ENCODE data around the gene PARPBP. TPM values are rescaled to one million over a fixed set of nuclear protein-coding genes. Genes with fewer than 3 reads are reported as not detected.
A peak's percentile ranks its signal among the peaks of the same experiment; 100 is the strongest.
"Not testable (repeated sequence)": the region's sequence is repeated elsewhere in the genome, so short reads cannot be mapped to it uniquely, and the experiment has no call there.

PARPBP gene
- 1 to 10 TPM; 2.3 to 3.0 (median 2.6) TPM for polyA plus RNA-seq (ENCODE audit: low read depth in 6 of 6)

DNA sequence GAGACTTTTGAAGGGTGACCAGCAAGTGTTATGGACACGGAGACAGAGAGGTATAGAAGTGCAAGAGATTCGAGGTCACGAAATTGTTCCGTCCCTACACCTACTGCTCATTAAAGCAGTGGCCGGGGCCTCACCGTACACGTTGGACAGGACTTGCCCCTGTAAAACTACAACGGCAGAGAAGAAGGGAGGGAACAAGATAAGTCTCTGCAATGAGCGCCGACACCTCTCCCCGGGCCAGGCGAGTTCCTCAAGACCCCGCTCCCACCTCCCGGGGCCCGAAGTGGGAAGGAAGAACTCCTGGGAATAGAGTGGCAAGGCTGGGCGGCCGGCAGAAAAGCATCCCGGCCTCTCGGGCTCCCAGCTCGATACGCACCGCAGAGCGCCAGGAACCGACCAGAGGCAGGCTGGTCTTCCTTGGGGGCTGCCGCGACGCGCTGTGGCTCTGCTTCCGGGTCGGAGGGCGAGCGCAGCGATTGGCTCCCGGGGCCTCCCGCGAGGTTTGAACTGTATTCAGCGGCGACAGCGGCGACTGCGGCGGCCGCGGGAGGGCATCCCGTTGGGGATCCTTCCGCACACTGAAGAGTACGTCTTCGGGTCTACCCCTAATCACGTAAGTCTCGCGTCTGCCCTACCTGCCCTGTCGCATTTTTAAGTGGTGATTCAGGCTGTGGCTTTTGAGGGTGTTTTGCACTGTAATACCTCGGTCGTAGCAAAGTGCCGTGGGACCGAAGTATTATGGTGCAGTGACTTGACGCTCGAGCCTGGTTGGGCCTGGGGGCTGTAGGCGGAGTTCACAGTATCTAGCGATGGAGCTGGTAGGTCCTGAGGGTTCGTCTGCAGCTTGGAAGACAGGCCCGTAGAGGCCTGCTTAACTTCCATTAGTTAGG is at the start of gene PARPBP, which contains the start of gene NUP37:
PARPBP (plus strand) TSS at position 510 of the 890 bp plus-strand sequence. CDS start 3,706 bp downstream, outside the sequence.
NUP37 (minus strand) TSS at position 441 of the 890 bp plus-strand sequence. CDS start 1,596 bp downstream, outside the sequence.
- Mint-ChIP-seq H3K36me3 (peaks cover 0 to 6% of the 10 kb centered on the region in 2 donors), H3K4me3 (peak within 1 kb of the TSS; percentile 87 to 97 (median 96)), H3K4me1 (peaks cover 9 to 22% (median 19%) of the 10 kb centered on the region in 3 donors), H3K27ac (peak within 1 kb of the TSS; percentile 91 to 98 (median 94)), H3K9me3 (no peaks in the 10 kb centered on the region), H3K27me3 (no peaks in the 10 kb centered on the region)
- peak; percentile 88 for DNase-seq
- ATAC-seq (ENCODE audit: low read depth in 2 of 2) = peak; percentile 98

GRCh38 chr12:102072092-102072491 is 47.9 kb upstream of the PARPBP start:
- H3K4me3 Mint-ChIP-seq; H3K4me1 Mint-ChIP-seq; H3K36me3 Mint-ChIP-seq; ATAC-seq (ENCODE audit: low read depth in 2 of 2); H3K9me3 Mint-ChIP-seq; DNase-seq; H3K27me3 Mint-ChIP-seq: not testable (repeated sequence)
- H3K27ac Mint-ChIP-seq = peak overlapping the region in 1 of 6 donors; percentile 9

DNA sequence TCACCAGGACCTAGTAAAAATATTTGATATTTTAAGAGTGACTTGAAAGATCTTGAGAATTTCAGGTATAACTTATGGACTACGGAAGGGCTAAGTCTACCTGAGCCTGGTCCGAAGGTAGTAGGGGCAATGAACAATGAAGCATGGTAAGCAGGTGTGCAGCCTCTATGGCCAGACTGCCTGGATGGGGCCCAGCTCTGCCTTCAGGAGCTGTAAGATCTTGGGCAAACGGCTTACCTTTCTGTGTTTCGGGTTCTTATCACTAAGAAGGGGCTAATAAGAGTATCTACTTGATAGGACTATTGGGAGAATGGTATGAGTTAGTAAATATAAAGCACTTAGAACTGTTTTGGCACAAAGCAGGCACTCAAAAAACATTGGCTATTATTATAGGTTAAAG is 39.1 kb upstream of the PARPBP start:
- H3K27ac Mint-ChIP-seq = peak overlapping the region in 2 of 6 donors; percentile 38 to 67
- DNase-seq = no peak
- H3K4me3 Mint-ChIP-seq = no peak overlapping the region
- no peak for ATAC-seq (ENCODE audit: low read depth in 2 of 2)
- no peaks in the 10 kb centered on the region for H3K4me1 Mint-ChIP-seq
- no peaks in the 10 kb centered on the region for H3K27me3 Mint-ChIP-seq
- peaks cover 26 to 32% of the 10 kb centered on the region in 2 donors for H3K36me3 Mint-ChIP-seq
- H3K9me3 Mint-ChIP-seq = no peaks in the 10 kb centered on the region

DNA sequence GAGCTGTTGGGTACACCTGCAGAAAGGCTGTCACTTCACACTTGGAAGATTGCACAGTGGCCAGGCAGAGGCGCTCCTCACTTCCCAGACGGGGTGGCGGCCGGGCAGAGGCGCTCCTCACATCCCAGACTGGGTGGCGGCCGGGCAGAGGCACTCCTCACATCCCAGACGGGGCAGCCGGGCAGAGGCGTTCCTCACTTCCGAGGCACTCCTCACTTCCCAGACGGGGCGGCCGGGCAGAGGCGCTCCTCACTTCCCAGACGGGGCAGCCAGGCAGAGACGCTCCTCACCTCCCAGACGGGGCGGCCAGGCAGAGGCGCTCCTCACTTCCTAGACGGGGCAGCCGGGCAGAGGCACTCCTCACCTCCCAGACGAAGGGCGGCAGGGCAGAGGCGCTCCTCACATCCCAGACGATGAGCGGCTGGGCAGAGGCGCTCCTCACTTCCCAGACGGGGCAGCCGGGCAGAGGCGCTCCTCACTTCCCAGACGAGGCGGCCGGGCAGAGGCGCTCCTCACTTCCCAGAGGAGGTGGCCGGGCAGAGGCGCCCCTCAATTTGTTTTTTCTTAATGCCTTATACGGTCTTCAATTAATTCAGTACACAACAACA is 30.7 kb upstream of the PARPBP start:
- H3K4me3 Mint-ChIP-seq; H3K27me3 Mint-ChIP-seq; H3K27ac Mint-ChIP-seq; ATAC-seq (ENCODE audit: low read depth in 2 of 2); H3K4me1 Mint-ChIP-seq; H3K9me3 Mint-ChIP-seq; DNase-seq: not testable (repeated sequence)
- peaks cover 9 to 13% of the 10 kb centered on the region in 2 donors for H3K36me3 Mint-ChIP-seq

DNA sequence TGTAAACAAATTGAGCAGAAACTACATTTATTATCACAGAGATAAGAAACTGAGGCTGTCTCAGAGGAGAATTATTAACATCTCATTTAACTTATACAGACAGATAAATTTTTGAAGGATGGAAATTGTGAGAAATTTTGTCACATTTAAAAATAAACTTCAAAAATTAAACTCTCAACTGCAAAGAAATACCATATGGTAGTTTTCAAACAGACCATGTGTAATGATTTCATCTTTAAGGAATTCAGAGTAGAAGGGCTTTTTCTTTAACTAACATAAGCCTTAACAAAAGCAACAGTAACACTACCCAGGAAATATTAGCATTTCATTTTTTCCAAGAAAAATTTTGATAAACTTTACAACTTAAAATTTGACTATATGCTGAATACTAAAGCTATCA is 26.7 kb upstream of the PARPBP start:
- peaks cover 0 to 2% (median 0%) of the 10 kb centered on the region in 7 donors for H3K9me3 Mint-ChIP-seq
- H3K27me3 Mint-ChIP-seq = no peaks in the 10 kb centered on the region
- no peak overlapping the region for H3K4me3 Mint-ChIP-seq
- DNase-seq (no peak), ATAC-seq (ENCODE audit: low read depth in 2 of 2) (no peak)
- no peak overlapping the region for H3K27ac Mint-ChIP-seq
- H3K36me3 Mint-ChIP-seq = peaks cover 6 to 7% of the 10 kb centered on the region in 2 donors
- H3K4me1 Mint-ChIP-seq = peaks cover 0 to 3% (median 0%) of the 10 kb centered on the region in 3 donors

- Mint-ChIP-seq H3K27ac (no peak overlapping the region), H3K4me3 (no peak overlapping the region), H3K9me3 (no peaks in the 10 kb centered on the region), H3K4me1 (peaks cover 0 to 3% (median 0%) of the 10 kb centered on the region in 3 donors), H3K27me3 (no peaks in the 10 kb centered on the region), H3K36me3 (no peaks in the 10 kb centered on the region)
- no peak for ATAC-seq (ENCODE audit: low read depth in 2 of 2)
- no peak for DNase-seq
Observed at GRCh38 chr12:102095677-102096263, 24.2 kb upstream of the PARPBP start.

GRCh38 chr12:102096855-102097254 is 23.1 kb upstream of the PARPBP start:
- no peaks in the 10 kb centered on the region for H3K9me3 Mint-ChIP-seq
- ATAC-seq (ENCODE audit: low read depth in 2 of 2) (no peak), DNase-seq (no peak)
- H3K27ac Mint-ChIP-seq = no peak overlapping the region
- no peak overlapping the region for H3K4me3 Mint-ChIP-seq
- H3K27me3 Mint-ChIP-seq = no peaks in the 10 kb centered on the region
- no peaks in the 10 kb centered on the region for H3K36me3 Mint-ChIP-seq
- peaks cover 0 to 3% (median 0%) of the 10 kb centered on the region in 3 donors for H3K4me1 Mint-ChIP-seq

DNA sequence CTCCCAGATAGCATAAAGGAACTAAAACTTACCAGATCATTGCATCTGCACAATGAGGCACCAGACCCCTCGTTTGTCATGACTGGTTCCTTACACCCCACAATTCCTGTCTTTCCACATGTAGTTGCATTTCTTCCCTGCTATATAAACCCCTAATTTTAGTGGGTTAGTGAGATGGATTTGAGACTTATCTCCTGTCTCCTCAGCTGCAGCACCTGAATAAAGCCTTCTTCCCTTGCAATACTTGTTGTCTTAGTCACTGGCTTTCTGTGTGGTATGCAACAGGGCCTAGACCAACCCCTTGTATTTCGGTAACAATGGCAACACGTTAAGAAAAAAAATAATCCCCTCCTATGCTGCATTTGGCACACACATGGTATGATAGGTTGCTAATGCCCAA is 13.1 kb upstream of the PARPBP start:
- H3K4me1 Mint-ChIP-seq = peaks cover 3 to 9% (median 5%) of the 10 kb centered on the region in 3 donors
- no peak overlapping the region for H3K4me3 Mint-ChIP-seq
- ATAC-seq (ENCODE audit: low read depth in 2 of 2) (no peak), DNase-seq (no peak)
- H3K36me3 Mint-ChIP-seq = peaks cover 53 to 71% of the 10 kb centered on the region in 2 donors
- peak overlapping the region in 2 of 6 donors; percentile 53 to 76 for H3K27ac Mint-ChIP-seq
- peaks cover 0 to 6% (median 0%) of the 10 kb centered on the region in 7 donors for H3K9me3 Mint-ChIP-seq
- H3K27me3 Mint-ChIP-seq = no peaks in the 10 kb centered on the region

DNA sequence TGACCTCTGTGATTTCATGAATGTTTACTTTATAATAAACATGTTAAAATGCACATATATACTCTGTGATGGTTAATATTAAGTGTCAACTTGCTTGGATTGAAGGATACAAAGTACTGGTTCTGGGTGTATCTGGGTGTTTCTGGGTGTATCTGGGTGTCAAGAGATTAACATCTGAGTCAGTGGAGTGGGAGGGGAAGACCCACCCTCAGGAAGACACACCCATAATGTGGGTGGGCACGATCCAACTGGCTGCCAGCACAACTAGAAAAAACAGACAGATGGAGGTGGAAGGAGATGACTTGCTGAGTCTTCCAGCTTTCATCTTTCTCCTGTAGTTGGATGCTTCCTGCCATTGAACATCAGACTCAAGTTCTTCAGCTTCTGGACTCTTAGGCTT is 12.0 kb upstream of the PARPBP start:
- H3K9me3 Mint-ChIP-seq = peaks cover 0 to 6% (median 0%) of the 10 kb centered on the region in 7 donors
- H3K27ac Mint-ChIP-seq = no peak overlapping the region
- DNase-seq (no peak), ATAC-seq (ENCODE audit: low read depth in 2 of 2) (no peak)
- peaks cover 53 to 63% of the 10 kb centered on the region in 2 donors for H3K36me3 Mint-ChIP-seq
- no peaks in the 10 kb centered on the region for H3K27me3 Mint-ChIP-seq
- H3K4me3 Mint-ChIP-seq = no peak overlapping the region
- H3K4me1 Mint-ChIP-seq = peaks cover 3 to 9% (median 5%) of the 10 kb centered on the region in 3 donors

DNA sequence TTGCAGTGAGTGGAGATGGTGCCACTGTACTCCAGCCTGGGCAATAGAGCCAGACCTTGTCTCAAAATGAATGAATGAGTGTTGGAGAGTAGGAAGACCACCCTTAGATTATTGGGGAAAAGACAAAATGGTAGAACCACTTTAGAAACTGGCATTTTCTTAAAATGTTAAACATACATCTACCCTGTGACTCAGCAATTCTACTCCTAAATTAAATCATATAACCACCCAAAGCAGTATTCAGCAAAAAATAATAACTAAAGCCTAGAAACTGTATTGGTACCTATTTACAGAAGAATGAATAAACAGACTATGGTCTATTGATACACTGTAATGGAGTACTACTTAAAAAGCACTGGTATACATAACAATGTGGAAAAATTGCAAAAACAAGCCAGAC is 9.2 kb upstream of the PARPBP start:
- Mint-ChIP-seq H3K27ac (no peak overlapping the region), H3K4me3 (no peak overlapping the region), H3K27me3 (no peaks in the 10 kb centered on the region), H3K9me3 (peaks cover 0 to 6% (median 0%) of the 10 kb centered on the region in 7 donors), H3K4me1 (peaks cover 3 to 14% (median 5%) of the 10 kb centered on the region in 3 donors), H3K36me3 (peaks cover 42 to 50% of the 10 kb centered on the region in 2 donors)
- ATAC-seq (ENCODE audit: low read depth in 2 of 2) (no peak), DNase-seq (no peak)

DNA sequence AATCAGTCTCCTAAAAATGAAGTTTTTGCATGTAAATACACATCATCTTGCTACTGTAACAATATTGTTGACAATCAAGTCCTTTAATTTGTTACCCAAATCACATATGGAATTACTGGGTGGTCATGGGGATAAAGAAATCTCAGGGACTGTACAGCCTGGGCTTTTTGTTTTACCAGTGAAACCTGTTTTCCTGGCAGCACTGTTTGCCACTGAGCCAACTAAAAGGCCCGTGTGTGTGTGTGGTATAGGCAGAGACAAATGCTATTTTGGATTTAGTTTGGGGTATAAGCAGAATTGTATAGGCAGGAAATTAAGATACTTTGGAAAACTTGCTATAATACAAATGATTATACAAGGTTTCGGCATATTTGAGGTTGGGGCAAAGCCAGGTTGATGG is 5.8 kb upstream of the PARPBP start:
- Mint-ChIP-seq H3K4me1 (peaks cover 3 to 9% (median 4%) of the 10 kb centered on the region in 3 donors), H3K36me3 (peaks cover 18 to 25% of the 10 kb centered on the region in 2 donors), H3K4me3 (no peak overlapping the region), H3K27ac (no peak overlapping the region), H3K9me3 (no peaks in the 10 kb centered on the region), H3K27me3 (no peaks in the 10 kb centered on the region)
- no peak for DNase-seq
- ATAC-seq (ENCODE audit: low read depth in 2 of 2) = no peak

GRCh38 chr12:102116392-102116791 is 3.6 kb upstream of the PARPBP start:
- H3K4me1 Mint-ChIP-seq = peaks cover 9 to 28% (median 19%) of the 10 kb centered on the region in 3 donors
- H3K27me3 Mint-ChIP-seq = no peaks in the 10 kb centered on the region
- ATAC-seq (ENCODE audit: low read depth in 2 of 2) (no peak), DNase-seq (no peak)
- H3K4me3 Mint-ChIP-seq = peak overlapping the region in 1 of 8 donors; percentile 36
- no peaks in the 10 kb centered on the region for H3K9me3 Mint-ChIP-seq
- peak overlapping the region in 2 of 6 donors; percentile 47 to 65 for H3K27ac Mint-ChIP-seq
- H3K36me3 Mint-ChIP-seq = peaks cover 0 to 11% of the 10 kb centered on the region in 2 donors

GRCh38 chr12:102118874-102119273 is 1.1 kb upstream of the PARPBP start:
- Mint-ChIP-seq H3K27ac (peak overlapping the region in 4 of 6 donors; percentile 28 to 96 (median 60)), H3K4me3 (peak overlapping the region in 7 of 8 donors; percentile 56 to 97 (median 92)), H3K4me1 (peaks cover 9 to 28% (median 19%) of the 10 kb centered on the region in 3 donors), H3K27me3 (no peaks in the 10 kb centered on the region), H3K36me3 (peaks cover 0 to 6% of the 10 kb centered on the region in 2 donors), H3K9me3 (no peaks in the 10 kb centered on the region)
- DNase-seq (no peak), ATAC-seq (ENCODE audit: low read depth in 2 of 2) (no peak)
